Suppressor macrophage treated with lipopolysaccharide for 1 hour (primary cell): ENCODE measurements around the gene MAP2K5.

Source experiments
- DNase-seq, 3 donors: peaks; one replicate each; pipeline ENCODE4 v3.0.0-alpha.2; 2020 to 2022

Gene MAP2K5

GRCh38 chr15:67843571-67844387, 301.3 kb downstream of the MAP2K5 start:
- no peak for DNase-seq

- no peak for DNase-seq
These were observed 303.5 kb downstream of the MAP2K5 start for GRCh38 chr15:67845974-67846373.

- DNase-seq: no peak
These were observed 307.0 kb downstream of the MAP2K5 start for GRCh38 chr15:67849538-67849937.

- DNase-seq: no peak
These were observed 307.8 kb downstream of the MAP2K5 start for GRCh38 chr15:67850336-67850735.

- DNase-seq: peak; percentile 76 to 86 (median 80)
These were observed 308.6 kb downstream of the MAP2K5 start for GRCh38 chr15:67850994-67851571.

- no peak for DNase-seq
These were observed 309.9 kb downstream of the MAP2K5 start for GRCh38 chr15:67852418-67852817.

- no peak for DNase-seq
These were observed 311.0 kb downstream of the MAP2K5 start for GRCh38 chr15:67853454-67853853.

GRCh38 chr15:67854358-67854757, 311.9 kb downstream of the MAP2K5 start:
- DNase-seq: no peak

- DNase-seq: peak in 2 of 3 donors; percentile 33 to 43
These were observed 313.3 kb downstream of the MAP2K5 start for GRCh38 chr15:67855842-67856241.
